GM12878 (cell line): ENCODE measurements around the gene RAC2. TPM values are rescaled to one million over a fixed set of nuclear protein-coding genes. Genes with fewer than 3 reads are reported as not detected.

Source experiments
- CBX5 ChIP-seq: sonication (generic); IDR thresholded peaks from 2 replicates; pipeline ENCODE4 v1.6.1; 2016; ENCODE audit warnings: low read depth, moderate library complexity, mild to moderate bottlenecking, inconsistent platforms
- SUPT20H ChIP-seq: IDR thresholded peaks from 2 replicates; pipeline ENCODE4 v1.6.1; 2011; ENCODE audit warnings: low read depth, mild to moderate bottlenecking, low read length, moderate library complexity, borderline replicate concordance; ENCODE audit not compliant: control insufficient read depth
- YBX1 ChIP-seq: fragments of 450-650 bp; IDR thresholded peaks from 2 replicates; pipeline ENCODE4 v1.6.1; 2016; ENCODE audit warnings: antibody characterized with exemption
- polyA plus RNA-seq, 11 experiments: library from polyadenylated mRNA; depleted of rRNA in 4 of 11; unstranded in 6 of 11; stranded (reverse) in 5 of 11; fragments of >200 nt; fragmentation: Nextera tagmentation in 4 of 11; fragmentation: Illumina TruSeq in 1 of 11; extraction: Ambion mirVana in 4 of 11; extraction: Trizol in 1 of 11; gene quantifications; 1 replicate in 1 of 11; 2 replicates in 10 of 11; pipeline versions ENCODE4 v1.2.1 to v1.2.3, GENCODE V29; 2011 to 2016; ENCODE audit warnings: inconsistent platforms in 2 of 11, missing spikeins in 2 of 11, low read depth in 1 of 11
- total RNA-seq, 4 experiments: library from RNA; depleted of rRNA in 3 of 4; stranded (reverse); fragments of >200 nt in 3 of 4; fragmentation: Illumina TruSeq in 1 of 4; extraction: Trizol in 1 of 4; gene quantifications; 2 replicates each; pipeline versions ENCODE4 v1.2.1 to v1.2.3, GENCODE V29; 2013 to 2021
- TF ChIP-seq, protein P1 (sequence below): IDR thresholded peaks from 2 replicates; pipeline ENCODE4 v1.6.1; 2012; ENCODE audit warnings: improper control_type of control experiment, low read depth, low read length; ENCODE audit not compliant: insufficient replicate concordance
- TF ChIP-seq, protein P2 (sequence below): IDR thresholded peaks from 2 replicates; pipeline ENCODE4 v1.6.1; 2012; ENCODE audit warnings: mild to moderate bottlenecking, low read depth, low read length

RAC2 gene
- total and polyA plus RNA-seq, 10 of the 15 experiments (the other 5 are each of a cell fraction or from before 2014, with no cell fraction given): 102 to 386 (median 304) TPM

DNA sequence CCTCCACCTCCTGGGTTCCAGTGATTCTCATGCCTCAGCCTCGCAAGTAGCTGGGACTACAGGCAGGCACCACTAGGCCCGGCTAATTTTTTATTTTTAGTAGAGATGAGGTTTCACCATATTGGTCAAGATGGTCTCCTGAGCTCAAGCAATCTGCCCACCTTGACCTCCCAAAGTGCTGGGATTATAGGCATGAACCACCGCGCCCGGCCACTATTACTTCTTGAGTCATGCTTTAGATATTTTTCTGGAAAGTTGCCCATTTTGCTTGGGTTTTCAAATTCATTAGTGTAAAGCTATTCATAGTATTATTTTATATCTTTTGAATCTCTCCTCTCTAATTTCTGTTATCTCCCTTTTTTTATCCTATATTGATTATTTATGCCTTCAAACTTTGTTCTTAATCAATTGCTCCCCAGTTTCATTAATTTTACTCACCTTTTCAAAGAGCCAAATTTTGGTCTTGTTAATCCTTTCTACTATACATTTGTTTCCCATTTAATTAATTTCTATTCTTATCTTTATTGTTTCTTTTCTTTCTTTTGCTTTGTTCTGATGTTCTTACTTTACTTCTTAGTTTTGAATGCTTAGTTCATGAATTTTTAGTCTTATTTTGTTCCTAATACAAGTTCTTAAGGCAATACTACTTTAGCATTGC is 10.3 kb upstream of the RAC2 start (continued):
- TF ChIP-seq, protein P1, sequence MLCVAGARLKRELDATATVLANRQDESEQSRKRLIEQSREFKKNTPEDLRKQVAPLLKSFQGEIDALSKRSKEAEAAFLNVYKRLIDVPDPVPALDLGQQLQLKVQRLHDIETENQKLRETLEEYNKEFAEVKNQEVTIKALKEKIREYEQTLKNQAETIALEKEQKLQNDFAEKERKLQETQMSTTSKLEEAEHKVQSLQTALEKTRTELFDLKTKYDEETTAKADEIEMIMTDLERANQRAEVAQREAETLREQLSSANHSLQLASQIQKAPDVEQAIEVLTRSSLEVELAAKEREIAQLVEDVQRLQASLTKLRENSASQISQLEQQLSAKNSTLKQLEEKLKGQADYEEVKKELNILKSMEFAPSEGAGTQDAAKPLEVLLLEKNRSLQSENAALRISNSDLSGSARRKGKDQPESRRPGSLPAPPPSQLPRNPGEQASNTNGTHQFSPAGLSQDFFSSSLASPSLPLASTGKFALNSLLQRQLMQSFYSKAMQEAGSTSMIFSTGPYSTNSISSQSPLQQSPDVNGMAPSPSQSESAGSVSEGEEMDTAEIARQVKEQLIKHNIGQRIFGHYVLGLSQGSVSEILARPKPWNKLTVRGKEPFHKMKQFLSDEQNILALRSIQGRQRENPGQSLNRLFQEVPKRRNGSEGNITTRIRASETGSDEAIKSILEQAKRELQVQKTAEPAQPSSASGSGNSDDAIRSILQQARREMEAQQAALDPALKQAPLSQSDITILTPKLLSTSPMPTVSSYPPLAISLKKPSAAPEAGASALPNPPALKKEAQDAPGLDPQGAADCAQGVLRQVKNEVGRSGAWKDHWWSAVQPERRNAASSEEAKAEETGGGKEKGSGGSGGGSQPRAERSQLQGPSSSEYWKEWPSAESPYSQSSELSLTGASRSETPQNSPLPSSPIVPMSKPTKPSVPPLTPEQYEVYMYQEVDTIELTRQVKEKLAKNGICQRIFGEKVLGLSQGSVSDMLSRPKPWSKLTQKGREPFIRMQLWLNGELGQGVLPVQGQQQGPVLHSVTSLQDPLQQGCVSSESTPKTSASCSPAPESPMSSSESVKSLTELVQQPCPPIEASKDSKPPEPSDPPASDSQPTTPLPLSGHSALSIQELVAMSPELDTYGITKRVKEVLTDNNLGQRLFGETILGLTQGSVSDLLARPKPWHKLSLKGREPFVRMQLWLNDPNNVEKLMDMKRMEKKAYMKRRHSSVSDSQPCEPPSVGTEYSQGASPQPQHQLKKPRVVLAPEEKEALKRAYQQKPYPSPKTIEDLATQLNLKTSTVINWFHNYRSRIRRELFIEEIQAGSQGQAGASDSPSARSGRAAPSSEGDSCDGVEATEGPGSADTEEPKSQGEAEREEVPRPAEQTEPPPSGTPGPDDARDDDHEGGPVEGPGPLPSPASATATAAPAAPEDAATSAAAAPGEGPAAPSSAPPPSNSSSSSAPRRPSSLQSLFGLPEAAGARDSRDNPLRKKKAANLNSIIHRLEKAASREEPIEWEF: no peak
- TF ChIP-seq CBX5 (no peak), SUPT20H (no peak), YBX1 (no peak)
- TF ChIP-seq, protein P2, sequence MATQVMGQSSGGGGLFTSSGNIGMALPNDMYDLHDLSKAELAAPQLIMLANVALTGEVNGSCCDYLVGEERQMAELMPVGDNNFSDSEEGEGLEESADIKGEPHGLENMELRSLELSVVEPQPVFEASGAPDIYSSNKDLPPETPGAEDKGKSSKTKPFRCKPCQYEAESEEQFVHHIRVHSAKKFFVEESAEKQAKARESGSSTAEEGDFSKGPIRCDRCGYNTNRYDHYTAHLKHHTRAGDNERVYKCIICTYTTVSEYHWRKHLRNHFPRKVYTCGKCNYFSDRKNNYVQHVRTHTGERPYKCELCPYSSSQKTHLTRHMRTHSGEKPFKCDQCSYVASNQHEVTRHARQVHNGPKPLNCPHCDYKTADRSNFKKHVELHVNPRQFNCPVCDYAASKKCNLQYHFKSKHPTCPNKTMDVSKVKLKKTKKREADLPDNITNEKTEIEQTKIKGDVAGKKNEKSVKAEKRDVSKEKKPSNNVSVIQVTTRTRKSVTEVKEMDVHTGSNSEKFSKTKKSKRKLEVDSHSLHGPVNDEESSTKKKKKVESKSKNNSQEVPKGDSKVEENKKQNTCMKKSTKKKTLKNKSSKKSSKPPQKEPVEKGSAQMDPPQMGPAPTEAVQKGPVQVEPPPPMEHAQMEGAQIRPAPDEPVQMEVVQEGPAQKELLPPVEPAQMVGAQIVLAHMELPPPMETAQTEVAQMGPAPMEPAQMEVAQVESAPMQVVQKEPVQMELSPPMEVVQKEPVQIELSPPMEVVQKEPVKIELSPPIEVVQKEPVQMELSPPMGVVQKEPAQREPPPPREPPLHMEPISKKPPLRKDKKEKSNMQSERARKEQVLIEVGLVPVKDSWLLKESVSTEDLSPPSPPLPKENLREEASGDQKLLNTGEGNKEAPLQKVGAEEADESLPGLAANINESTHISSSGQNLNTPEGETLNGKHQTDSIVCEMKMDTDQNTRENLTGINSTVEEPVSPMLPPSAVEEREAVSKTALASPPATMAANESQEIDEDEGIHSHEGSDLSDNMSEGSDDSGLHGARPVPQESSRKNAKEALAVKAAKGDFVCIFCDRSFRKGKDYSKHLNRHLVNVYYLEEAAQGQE: no peak
